ENCODE measurements around the gene RFLNA.

The RFLNA gene

GRCh38 chr12:124338876-124339603 is 44.1 kb downstream of the RFLNA start:
- DNase-seq: no peak

DNA sequence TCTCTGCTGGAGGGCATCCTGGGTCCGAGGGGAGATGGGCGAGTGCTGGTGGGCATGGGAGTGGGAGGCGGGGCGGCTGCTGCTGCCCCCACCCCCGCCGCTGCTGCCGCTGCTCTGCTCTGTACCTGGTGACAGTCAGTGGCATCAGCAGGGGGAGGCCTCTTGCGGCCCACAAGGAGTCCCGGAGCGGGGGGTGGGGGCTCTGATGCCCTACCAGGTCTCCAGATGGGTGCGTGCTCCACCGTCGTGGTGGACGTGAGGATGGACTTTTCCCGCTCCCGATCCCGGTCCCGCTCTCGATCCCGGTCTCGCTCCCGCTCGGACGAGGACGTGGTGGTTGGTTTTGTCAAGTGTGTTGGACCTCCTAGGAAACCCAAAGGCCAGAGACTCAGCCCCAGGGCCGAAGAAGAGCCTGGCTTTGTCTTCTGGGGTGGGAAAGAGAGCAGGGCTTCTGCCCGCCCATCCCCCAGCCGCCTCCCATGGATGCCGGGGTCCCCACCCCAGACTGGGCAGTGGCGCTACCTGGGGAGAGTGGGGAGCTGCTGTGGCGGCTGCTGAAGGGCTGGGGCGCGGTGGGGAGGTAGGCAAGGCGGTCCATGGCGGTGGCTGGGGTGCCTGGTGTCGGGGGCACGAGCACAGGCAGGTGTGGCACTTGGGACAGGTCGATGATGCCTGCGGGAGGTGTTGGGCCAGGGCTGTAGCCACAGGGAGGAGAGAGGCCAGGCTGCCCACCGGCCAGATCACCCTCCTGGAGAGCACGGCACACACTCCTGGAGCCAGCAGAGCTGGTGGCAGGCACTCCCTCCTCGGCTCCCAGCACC is 45.4 kb downstream of the RFLNA start:
- DNase-seq: no peak

DNA sequence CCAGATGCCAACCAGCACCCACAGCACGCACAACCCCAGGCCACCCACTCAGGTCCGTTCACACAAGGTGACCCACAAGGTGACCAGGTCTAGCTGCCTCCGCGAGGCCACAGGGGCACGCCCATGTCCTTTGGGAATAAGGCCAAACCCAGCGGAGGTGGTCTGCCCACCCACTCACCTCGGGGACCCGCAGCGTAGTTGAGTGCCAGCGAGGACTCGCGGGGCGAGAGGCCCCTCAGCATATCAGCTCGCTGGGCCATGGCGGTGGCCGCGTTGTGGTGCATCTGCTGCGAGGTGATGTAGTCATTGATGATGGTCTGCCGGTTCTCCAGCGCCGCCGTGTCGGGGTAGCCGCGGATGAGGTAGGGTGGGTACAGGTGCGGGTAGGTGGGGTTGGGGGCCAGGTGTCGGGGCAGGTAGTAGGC is 46.8 kb downstream of the RFLNA start:
- no peak for DNase-seq

DNA sequence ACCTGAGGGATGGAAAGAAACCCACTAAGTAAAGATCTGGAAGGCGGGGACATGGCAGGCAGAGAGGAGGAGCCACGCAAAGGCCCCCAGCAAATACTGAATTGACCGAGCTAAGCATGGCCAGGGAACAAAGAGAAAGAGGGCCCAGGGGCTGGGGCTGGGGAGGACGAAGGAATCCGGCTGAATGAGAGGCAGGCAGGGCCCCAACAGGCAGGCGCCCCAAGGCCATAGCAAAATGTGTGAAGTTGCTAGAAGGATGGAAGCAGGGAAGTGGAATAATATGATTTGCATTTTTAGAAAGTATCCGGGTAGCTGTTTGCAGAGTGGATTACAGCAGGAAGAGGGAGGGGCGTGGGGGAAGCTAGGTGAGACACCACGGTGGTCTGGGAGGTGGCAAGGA is 49.1 kb downstream of the RFLNA start:
- DNase-seq: peak; percentile 12

DNA sequence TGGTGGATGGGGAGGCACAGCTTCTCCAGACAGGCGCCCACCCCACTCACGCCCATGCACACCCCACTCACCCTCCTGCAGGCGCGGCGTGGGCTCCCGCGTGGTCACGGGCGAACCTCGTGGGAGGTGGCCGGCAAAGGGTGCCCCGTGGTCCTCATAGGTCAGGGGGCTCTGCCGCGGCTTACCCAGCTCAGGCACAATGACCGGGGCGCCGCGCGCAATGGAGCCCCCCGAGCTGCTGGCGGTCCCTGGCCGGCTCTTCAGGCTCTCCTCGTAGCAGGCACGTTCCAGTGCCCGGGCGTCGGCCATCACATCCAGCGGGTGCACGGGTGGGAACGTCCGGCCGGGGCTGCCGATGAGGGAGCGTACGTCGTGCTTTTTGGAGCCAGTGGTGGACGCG is 49.6 kb downstream of the RFLNA start:
- DNase-seq: no peak

DNA sequence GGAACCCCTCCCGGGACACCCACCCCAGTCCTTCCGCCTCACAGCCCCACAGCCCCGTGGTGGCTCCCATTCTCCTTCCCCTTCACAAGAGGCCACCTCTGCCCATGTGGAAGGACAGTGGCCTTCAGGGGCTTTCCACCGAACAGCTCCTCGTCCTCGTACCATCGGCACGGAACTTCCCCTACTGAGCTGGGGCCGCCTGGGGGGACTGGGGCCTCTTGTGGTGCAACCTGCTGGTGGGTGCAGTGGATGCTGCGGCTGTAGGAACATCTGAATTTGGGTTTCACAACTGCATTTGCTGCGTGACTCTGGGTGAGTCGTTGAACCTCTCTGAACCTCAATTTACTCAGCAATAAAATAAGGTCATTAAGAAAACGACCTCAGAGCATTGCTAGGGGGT is 50.9 kb downstream of the RFLNA start:
- no peak for DNase-seq

DNA sequence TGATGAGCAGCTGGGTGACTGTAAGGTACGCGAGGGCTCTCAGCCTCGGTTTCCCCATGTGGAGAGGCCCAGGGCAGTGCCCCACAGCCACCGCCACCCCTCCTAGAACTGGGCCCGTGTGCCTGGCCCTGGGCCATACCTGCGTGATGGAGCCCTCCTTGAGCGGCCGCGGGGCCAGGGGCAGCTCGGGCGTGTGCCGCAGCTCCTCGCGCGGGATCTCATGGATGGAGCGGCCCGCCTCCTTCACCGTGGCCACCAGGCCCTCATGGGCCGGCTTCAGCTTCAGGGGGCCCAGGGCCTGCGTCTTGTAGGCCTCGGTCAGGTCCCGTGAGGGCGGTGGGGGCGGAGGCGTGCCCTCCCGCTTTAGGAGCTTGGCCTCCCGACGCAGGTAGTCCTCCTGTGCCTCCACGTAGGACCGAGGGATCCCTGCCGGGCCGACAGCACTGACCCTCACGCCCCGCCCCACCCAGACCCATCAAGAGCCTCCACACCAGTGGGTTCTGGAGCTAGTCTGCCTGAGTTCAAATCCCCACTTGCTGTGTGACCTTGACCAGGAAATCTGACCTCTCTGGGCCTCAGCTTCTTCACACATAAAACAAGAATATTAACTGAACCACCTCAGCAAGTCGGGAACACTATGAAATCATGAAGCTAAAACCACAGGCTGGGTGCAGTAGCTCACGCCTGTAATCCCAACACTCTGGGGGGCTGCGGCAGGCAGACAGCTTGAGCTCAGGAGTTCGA is 51.7 kb downstream of the RFLNA start:
- DNase-seq: no peak

DNA sequence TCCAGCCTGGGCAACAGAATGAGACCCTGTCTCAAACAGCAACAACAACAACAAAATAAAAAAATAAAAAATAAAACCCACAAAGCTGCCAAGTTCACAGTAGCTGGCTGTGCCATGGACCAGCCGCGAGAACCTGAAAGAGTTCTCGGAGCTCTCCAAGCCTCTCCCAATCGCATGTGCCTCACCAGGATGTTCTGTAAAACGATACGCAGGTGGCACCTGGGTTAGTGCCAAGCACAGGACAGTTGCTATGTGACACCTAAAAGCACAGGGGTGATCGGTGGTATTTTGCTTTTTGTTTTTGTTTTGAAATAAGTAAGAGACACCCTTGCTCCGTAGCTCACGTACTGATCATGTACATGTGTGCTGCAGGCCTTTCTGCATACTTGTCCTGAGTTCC is 52.4 kb downstream of the RFLNA start:
- DNase-seq: no peak

- no peak for DNase-seq
Measured at GRCh38 chr12:124347805-124348658, 53.1 kb downstream of the RFLNA start.

DNA sequence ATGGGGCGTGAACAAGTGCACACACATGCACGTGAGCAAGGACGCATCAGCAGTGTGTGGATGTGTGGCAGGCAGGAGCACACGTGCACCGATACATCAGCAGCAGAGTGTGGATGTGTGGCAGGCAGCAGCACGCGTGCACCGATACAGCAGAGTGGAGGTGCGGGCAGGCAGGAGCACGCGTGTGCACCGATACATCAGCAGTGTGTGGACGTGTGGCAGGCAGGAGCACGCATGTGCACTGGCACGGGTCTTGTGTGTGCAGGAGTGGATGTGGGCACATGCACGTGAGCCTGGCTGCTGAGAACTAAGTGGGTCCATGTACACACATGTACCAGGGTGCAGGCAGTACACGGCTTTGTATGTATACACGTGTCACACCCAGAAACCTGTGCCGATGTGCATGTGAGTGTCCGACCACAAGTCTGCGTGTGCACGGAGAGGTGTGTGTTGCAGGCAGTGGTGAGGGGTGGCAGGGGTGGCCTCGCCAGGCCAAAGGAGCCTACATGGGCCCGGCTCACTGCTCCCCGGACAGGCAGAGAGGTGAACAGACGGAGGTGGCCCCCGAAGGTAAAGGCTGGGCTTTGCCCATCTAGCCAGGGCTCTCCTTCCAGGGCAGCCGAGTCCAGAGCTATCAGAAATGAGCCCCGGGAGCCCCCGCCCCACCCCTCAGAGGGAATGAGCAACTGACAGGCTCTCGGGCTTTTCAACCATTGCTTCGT is 53.9 kb downstream of the RFLNA start:
- DNase-seq: no peak

- no peak for DNase-seq
Measured at GRCh38 chr12:124350491-124350890, 55.6 kb downstream of the RFLNA start.

- no peak for DNase-seq
Measured at GRCh38 chr12:124351422-124351821, 56.5 kb downstream of the RFLNA start.

GRCh38 chr12:124352257-124352656 is 57.4 kb downstream of the RFLNA start:
- no peak for DNase-seq

- DNase-seq: no peak
Measured at GRCh38 chr12:124352839-124353238, 57.9 kb downstream of the RFLNA start.

GRCh38 chr12:124354400-124354799 is 59.5 kb downstream of the RFLNA start:
- no peak for DNase-seq

DNA sequence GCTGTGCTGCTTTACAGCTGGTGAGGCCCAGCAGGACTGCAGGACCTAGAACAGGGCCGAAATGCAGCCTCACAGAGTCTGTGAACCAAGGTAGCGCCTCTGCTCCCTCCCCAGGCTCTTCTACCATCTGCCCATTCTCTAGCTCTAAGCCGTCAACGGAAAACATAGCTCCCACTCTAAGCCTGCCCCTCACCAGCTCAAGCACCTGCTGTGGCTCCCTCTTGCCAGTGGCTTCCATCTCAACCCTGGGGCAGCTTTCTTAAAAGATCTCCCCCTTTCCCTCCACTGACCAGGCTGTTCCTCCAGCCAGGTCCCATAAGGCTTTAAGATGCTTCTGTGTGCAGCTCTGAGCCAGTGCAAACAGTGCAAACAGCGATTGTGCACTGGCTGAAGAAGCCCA is 61.3 kb downstream of the RFLNA start:
- DNase-seq: no peak

DNA sequence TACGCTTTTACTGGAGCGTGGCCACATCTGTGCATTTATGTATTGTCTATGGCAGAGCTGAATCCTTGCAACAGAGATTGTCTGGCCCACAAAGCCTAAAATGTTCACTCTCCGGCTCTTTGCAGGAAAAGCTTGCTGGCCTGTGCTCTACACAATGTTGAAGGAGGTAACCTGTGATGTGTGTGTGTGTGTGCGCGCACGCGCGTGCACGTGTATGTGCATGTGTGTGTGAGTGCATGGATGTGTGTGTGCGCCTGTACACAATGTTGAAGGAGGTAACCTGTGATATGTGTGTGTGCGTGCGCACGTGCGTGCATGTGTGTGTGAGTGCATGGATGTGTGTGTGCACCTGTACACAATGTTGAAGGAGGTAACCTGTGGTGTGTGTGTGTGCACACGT is 62.7 kb downstream of the RFLNA start:
- DNase-seq: no peak

- DNase-seq: no peak
Measured at GRCh38 chr12:124358572-124358971, 63.7 kb downstream of the RFLNA start.

- DNase-seq: no peak
Measured at GRCh38 chr12:124359671-124360581, 65.0 kb downstream of the RFLNA start.

GRCh38 chr12:124361074-124361970 is 66.4 kb downstream of the RFLNA start:
- no peak for DNase-seq
